HK-2 (cell line): ENCODE measurements around the gene SNHG17.
A peak's percentile ranks its signal among the peaks of the same experiment; 100 is the strongest.
"Not testable (repeated sequence)": the region's sequence is repeated elsewhere in the genome, so short reads cannot be mapped to it uniquely, and the experiment has no call there.

Source experiments
- DNase-seq: peaks from one replicate; pipeline ENCODE4 v3.0.0-alpha.2; 2018; ENCODE audit not compliant: unreplicated experiment

SNHG17 gene

GRCh38 chr20:38420388-38421085 lies 14.6 kb downstream of the SNHG17 start:
- DNase-seq, result no peak

GRCh38 chr20:38418509-38419204 lies 16.5 kb downstream of the SNHG17 start:
- DNase-seq, result peak; percentile 51

- no peak for DNase-seq
These were observed 20.2 kb downstream of the SNHG17 start for GRCh38 chr20:38414769-38415450.

GRCh38 chr20:38412877-38413577 lies 22.1 kb downstream of the SNHG17 start:
- no peak for DNase-seq

GRCh38 chr20:38407822-38408221 lies 27.3 kb downstream of the SNHG17 start:
- not testable (repeated sequence) for DNase-seq

- DNase-seq, result no peak
These were observed 27.8 kb downstream of the SNHG17 start for GRCh38 chr20:38407321-38407720.

GRCh38 chr20:38406476-38406875 lies 28.7 kb downstream of the SNHG17 start:
- DNase-seq, result no peak

- DNase-seq, result no peak
These were observed 30.0 kb downstream of the SNHG17 start for GRCh38 chr20:38405132-38405531.

GRCh38 chr20:38404016-38404415 lies 31.1 kb downstream of the SNHG17 start:
- DNase-seq, result no peak

- DNase-seq, result no peak
These were observed 32.3 kb downstream of the SNHG17 start for GRCh38 chr20:38402816-38403215.

GRCh38 chr20:38402089-38402488 lies 33.0 kb downstream of the SNHG17 start:
- no peak for DNase-seq

GRCh38 chr20:38395751-38396395 lies 39.3 kb downstream of the SNHG17 start:
- not testable (repeated sequence) for DNase-seq

- DNase-seq, result no peak
These were observed 40.0 kb downstream of the SNHG17 start for GRCh38 chr20:38395165-38395564.

- DNase-seq, result no peak
These were observed 41.9 kb downstream of the SNHG17 start for GRCh38 chr20:38393259-38393658.

- no peak for DNase-seq
These were observed 42.8 kb downstream of the SNHG17 start for GRCh38 chr20:38392356-38392755.

- DNase-seq, result no peak
These were observed 47.2 kb downstream of the SNHG17 start for GRCh38 chr20:38387953-38388352.

- no peak for DNase-seq
These were observed 48.3 kb downstream of the SNHG17 start for GRCh38 chr20:38386851-38387250.

- no peak for DNase-seq
These were observed 49.1 kb downstream of the SNHG17 start for GRCh38 chr20:38386004-38386403.

GRCh38 chr20:38383147-38383546 lies 52.0 kb downstream of the SNHG17 start:
- DNase-seq, result no peak

GRCh38 chr20:38377838-38378237 lies 57.3 kb downstream of the SNHG17 start:
- DNase-seq, result not testable (repeated sequence)

GRCh38 chr20:38377039-38377685 lies 58.0 kb downstream of the SNHG17 start:
- DNase-seq, result no peak
